HG02973 (cell line): ENCODE results near the gene FAM193A.
A peak's percentile ranks its signal among the peaks of the same experiment; 100 is the strongest.
"Not testable (repeated sequence)": the region's sequence is repeated elsewhere in the genome, so short reads cannot be mapped to it uniquely, and the experiment has no call there.

Experiments
- ATAC-seq: cut with Tn5 transposase; IDR thresholded peaks from one replicate; pipeline ENCODE4 v1.9.1; 2021; ENCODE audit warnings: moderate library complexity; ENCODE audit not compliant: unreplicated experiment

Gene FAM193A

DNA sequence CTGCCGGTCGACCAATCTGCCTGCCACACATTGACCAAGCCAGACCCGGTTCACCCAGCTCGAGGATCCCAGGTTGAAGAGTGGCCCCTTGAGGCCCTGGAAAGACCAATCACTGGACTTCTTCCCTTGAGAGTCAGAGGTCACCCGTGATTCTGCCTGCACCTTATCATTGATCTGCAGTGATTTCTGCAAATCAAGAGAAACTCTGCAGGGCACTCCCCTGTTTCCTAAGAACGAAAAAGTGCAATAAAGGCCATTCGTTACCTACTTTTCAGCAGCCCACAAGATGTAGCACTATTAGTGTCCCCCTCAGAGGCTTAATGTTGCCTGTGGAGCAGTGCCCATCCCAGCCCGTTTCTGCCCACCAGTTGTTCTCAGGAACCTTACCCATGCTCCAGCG is 22.3 kb upstream of the FAM193A start:
- ATAC-seq, result not testable (repeated sequence)

DNA sequence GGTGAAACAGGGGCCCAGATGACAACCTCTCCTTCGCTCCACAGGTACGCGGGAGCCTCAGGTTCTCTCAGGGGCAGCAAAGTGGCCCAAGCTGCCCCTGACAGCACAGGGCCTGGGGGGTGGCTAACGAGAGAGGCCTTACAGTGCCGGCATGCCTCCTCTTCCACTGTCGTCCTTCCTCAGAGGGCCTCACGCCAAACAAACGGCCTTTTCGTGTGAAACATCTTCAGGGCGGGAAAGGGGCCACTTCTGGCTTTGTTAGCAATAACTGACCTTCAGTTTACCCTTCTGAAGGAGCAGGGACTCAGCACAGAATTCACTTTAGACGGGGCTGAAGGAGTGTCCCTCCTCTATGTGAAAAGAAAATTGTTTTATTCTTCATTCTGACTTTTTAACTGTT is 21.5 kb upstream of the FAM193A start:
- ATAC-seq, result not testable (repeated sequence)

DNA sequence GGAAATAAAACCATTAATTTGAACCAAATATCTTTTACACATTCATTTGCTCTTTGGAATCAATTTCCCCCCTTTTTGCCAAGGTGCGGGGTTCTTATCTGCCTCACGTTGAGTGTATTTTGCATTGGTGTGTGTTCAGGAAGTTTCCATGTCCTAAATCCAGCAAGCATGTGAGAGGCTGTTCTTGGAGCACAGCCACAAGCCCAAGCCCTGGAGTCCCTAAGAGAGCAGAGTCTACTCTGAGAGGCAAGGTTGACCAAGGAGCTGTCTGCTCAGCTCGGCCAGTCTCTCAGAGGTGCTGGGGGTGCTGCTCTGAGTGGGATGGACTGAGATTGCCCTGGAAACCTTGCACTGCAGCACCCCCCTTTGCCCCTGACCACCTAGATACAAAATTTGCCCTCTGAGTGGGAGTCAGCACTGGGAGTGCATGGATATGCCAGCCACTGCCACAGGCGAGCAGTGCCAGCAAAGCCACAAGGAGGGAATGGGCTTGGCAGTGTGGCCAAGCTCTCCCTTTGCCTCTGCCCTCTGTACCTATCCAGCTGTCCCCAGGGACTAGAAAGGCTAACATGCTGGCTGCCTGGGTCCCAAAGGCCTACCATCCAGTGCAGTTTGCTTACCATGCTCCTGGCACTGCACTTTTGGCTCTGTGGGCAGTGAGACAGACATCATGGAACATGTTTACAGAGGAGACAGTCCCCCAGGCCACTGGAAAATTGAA is 20.5 kb upstream of the FAM193A start:
- ATAC-seq, result no peak

DNA sequence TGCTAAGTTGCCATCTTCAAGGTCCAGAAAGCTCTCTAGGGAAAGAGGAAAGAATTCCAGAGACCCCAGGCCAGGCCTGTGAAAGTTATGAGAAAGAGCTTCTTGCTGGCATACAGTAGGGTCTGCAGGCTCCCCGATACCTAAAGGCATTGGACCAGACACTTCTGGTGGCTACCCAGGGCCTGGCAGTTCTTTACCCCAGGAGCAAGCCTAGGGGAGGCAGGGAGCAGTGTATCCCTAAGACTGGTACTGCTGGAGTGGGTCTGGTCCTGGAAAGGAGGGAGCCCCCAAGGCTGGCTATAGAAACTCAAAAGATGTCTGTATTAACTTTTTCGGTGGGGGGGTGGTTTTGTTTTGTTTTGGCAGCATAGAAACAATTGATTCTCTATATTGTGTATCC is 19.8 kb upstream of the FAM193A start:
- ATAC-seq, result no peak

DNA sequence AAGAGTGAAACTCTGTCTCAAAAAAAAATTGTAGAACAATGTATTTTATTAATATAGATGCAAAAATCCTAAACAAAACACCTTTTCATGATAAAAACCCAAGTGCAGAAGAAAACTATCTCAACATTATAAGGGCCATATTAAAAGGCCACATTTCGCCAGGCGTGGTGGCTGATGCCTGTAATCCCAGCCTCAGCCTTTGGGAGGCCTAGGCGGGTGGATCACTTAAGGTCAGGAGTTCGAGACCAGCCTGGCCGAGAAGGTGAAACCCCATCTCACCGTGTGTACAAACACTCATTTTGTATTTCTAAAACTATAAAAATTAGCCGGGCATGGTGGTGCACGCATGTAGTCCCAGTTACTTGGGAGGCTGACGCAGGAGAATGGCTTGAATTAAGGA is 9.9 kb upstream of the FAM193A start:
- no peak for ATAC-seq

DNA sequence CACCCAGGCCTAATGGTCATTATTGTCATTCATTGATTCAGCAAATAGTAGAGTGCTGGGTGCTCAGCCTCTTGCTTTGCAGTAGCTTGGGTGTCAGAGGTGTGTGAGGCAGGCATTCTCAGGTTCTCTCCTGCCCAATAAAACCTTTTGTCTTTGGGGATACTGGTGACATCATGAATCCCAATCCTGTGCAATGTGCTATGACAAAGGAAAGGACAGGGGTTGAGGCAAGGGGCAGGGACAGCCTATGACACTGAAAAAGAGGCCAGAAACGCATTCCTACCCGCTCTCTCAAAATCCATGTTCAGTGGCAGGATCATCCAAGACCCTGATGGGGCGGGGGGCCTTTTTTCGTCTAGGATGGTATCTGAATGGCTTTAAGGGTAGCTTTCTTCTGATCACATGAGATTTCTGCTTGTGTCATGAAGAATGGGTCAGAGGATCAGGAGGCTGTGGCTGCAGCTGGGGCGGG is 1.5 kb upstream of the FAM193A start:
- no peak for ATAC-seq

DNA sequence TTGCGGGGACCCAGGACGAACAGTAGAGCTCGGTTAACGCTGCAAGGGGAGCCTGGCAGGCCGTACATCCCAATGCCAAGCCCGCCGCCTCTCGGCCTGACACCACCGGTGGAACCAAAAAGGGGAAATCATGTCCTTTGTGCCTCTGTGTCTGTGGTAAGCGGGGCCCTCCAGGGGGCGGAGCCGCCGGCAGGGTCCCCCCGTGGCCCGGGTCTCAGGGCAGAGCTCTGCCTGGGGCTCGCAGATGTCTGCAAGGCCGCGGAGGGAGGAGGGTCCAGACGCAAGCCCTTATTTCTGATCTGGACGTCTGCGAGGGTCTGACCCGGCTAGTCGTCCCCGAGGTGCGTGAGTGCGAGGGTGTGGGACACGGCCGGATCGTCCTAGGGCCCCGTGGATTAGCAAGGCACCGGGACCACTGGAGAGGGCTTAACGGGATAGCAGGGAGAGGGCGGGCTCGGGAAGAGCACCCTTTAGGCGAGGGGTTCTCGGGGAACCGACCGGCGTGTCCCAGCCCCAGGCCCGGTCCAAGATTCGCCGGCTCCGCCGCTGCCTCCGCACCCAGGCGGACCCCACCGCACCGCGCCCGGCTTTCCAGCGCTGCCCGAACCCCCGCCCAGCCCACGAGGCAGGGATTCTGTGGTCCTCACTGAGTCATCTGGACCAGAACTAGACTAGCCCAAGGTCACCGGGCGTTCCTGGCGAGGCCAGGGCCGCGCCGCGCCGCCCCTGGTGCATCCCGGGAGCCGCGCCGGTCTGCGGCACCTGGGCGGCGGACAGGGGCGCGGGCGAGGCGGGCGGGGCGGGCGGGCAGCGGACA is 863 bp upstream of the FAM193A start:
- peak; percentile 11 for ATAC-seq

DNA sequence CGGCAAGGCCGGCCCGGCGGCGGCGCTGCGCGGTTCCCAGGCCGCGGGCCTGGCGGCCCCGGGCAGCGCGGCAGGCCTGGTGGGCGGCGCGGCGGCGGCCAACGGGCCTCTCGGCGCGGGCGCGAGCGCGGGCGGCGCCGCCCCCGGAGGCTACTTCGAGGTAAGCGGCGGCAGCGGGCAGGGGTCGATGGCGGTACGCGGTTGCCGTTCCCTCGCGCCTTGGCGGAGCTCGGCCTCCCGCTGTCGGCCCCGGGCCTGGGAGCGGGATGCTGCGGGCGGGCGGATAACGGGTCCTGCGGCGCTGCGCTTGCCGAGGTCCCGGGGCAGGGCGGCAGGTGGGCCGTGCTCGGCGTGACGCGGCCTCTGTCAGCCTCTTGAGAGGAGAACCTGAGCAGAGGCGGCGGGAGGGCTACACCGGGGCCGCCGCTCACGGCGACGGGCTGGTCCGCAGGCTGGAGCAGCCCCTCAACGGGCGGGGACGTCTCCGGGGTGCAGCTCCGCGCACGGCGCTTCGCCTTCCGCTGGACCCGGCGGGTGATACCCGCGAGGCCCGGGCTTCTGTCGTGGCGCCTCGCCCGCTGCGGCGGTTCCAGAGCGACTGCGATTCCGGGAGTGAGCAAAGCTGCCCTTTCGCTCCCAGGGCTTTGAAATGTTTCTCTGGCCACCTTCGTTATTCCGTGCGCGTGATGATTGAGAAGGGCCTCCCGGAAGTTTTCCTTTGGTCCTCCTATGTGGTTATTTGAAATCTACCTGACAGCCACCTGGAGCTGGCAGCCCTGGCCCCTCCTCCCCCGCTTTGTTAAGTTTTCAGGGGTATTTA is 774 bp downstream of the FAM193A start:
- peak; percentile 25 for ATAC-seq

DNA sequence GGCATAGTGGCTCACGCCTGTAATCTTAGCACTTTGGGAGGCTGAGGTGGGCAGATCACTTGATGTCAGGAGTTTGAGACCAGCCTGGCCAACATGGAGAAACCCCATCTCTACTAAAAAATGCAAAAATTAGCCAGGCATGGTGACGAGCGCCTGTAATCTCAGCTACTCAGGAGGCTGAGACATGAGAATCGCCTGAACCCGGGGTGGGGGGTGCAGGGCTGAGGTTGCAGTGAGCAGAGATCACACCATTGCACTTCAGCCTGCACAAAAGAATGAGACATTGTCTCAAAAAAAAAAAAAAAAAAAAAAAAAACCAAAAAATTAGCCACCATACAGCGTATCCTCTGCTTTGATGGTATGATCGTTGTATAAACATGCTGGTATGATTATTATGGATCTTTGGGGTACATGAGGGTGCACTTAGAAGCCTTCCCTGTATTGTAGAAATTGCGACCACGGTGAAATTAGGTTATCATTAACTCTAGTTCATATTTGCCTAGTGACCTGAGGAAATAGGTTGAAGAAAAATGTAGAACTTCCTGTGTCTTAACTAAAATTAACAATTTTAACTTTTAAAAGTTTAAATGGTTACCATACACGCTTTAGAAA is 7.2 kb downstream of the FAM193A start:
- ATAC-seq, result not testable (repeated sequence)

DNA sequence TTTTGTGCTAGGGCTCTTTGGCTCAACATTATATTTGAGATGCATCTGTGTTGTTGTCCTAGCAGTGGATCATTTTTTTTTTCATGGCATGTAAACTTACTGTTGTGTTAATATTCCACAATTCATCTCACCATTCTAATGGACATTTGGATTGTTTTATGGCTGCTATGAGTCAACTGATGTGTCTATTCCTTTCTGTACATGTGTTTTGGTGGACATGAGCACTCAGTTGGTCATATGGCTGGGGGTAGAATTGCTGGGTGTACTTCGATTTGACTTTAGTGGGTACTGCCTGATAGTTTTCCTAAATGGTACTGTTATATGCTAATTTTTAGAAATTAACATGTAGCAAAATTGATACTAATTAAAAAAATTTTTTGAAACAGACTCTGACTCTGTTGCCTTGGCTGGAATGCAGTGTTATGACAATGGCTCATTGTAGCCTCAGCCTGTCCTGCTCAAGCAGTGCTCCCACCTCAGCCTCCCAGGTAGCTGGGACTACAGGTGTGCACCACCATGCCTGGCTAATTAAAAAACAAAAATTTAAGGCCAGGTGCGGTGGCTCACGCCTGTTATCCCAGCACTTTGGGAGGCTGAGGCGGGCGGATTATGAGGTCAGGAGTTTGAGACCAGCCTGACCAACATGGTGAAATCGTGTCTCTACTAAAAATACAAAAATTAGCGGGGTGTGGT is 9.0 kb downstream of the FAM193A start:
- no peak for ATAC-seq

DNA sequence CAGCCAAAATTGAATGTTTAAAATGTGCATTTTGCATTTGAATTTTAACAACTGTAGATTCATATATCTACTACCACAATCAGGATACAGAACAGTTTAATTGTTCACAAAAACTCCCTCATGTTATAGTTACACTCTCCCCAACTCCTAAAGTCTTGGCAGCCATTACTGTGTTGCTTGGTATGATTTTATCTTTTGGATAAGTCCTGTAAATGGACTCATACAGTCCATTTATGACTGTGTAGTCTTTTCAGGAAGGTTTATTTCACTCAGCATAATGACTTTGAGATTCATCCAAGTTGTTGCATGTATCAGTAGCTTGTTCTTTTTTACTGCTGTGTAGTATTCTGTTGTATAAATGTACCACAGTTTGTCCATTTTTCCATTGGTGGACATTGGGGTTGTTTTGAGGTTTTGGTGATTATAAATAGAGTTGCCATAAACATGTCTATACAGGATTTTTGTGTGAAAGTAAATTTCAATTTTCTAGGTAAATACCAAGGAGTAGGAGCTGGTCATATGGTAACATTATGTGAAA is 9.9 kb downstream of the FAM193A start:
- no peak for ATAC-seq

DNA sequence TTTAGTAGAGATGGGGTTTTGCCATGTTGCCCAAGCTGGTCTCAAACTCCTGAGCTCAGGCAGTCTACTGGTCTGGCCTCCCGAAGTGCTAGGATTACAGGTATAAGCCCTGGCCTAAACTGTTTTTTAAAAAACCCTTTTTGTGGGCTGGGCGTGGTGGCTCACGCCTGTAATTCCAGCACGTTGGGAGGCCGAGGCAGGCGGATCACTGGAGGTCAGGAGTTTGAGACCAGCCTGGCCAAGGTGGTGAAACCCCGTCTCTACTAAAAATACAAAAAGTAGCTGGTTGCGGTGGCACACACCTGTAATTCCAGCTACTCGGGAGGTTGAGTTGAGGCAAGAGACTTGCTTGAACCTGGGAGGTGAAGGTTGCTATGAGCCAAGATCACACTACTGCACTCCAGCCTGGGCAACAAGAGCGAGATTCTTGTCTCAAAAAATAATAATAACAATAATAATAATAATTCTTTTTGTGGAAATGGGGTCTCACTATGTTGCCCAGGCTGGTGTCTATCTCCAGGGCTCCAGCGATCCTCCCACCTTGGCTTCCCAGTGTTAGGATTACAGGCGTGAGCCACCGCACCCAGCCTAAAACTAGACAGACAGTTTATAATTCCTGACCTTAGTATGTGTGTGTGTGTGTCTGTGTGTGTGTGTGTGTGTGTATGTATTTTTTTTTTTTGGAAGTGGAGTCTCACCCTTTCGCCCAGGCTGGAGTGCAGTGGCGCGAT is 10.7 kb downstream of the FAM193A start:
- not testable (repeated sequence) for ATAC-seq

DNA sequence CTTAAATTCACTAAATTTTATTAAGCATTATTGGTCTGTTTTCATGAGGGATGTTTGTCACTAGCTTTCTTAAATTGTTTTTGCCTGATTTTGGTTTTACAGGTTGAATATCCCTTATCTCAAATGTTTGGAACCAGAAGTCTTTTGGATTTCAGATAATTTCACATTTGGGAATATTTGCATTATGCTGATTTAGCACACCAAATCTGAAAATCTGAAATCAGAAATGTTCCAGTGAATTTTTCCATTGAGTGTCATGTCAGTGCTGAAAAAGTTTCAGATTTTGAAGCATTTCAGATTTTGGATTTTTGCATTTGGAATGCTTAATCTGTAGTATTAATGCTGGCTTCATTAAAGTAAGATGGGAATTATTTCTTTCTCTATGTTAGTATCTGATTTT is 14.7 kb downstream of the FAM193A start:
- no peak for ATAC-seq

DNA sequence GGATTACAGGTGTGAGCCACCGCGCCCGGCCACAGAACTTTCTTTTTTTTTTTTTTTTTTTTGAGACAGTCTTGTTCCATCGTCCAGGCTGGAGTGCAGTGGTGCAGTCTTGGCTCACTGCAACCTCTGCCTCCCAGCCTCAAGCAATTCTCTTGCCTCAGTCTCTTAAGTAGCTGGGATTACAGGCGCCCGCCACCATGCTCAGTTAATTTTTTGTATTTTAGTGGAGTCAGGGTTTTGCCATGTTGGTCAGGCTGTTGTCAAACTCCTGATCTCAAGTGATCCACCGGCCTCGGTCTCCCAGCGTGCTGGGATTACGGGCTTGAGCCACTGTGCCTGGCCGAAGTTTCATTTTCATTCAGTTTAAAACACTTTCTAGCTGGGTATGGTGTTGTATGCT is 16.4 kb downstream of the FAM193A start:
- no peak for ATAC-seq

DNA sequence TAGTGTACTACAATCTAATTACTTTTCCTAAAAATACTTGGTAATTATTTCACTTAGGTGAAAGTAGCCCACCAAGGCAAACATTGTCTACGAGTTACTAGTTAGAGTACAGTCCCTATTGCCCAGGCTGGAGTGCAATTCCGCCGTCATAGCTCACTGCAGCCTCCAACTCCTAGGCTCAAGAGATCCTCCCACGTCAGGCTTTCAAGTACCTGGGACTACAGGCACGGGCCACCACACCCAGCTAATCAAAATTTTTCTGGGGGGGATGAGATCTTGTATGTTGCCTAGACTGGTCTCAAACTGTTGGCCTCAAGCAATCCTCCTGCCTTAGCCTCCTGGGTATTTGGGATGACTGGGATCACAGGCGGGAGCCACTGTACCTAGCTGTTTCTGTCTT is 21.9 kb downstream of the FAM193A start:
- ATAC-seq, result no peak

DNA sequence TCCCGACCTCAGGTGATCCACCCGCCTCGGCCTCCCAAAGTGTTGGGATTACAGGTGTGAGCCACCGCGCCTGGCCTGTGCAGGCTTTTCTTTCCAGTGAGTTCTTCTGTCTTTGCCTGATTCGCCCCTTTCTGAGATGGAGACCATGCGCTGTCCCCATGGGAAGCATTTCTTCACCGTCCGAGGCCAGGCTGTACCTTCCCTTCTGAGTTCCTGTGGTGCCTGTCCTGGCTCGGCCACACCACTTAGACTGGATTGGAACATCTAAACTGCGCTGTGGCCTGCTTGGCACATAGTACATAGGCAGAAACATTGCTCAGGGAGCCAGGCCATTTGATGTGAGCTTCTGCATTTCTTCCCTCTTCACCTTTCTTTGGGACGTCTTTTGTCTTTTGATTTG is 23.7 kb downstream of the FAM193A start:
- no peak for ATAC-seq

DNA sequence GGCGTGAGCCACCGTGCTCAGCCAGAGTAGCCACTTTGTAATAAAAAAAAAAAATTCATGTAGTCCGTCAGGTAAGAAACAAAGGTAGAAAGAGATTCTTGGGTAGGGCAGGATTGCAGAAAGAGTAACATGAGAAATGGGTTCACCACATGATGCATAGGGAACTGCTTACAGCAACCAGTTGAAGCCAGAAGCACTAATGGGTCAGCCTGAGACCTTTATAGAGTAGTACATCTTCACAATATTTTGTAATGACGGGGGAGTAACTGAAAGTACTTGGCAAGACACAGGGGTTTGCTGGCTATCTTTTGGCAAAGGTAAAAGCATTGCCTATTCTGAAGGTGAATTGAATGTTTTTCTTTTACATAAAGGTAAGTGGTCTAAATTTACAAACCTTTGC is 29.1 kb downstream of the FAM193A start:
- no peak for ATAC-seq

DNA sequence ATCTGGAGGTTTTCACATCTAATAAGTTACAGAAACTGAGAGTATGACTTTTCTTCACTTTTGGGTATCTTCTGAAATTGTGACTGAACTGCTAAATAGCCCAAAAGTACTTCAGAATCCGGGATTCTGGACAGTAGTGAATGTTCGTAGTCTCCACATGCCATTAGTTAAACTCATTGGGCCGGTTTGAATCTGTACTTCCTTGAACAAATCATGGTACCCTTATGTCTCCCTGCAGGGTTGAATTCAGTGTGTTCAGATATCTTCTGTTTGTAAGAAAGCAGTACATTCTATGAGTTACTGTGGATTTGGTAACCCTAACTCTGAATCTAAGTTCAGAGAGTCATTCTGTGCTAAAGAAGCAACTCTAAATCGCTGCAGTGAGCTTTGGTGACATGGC is 33.6 kb downstream of the FAM193A start:
- no peak for ATAC-seq

DNA sequence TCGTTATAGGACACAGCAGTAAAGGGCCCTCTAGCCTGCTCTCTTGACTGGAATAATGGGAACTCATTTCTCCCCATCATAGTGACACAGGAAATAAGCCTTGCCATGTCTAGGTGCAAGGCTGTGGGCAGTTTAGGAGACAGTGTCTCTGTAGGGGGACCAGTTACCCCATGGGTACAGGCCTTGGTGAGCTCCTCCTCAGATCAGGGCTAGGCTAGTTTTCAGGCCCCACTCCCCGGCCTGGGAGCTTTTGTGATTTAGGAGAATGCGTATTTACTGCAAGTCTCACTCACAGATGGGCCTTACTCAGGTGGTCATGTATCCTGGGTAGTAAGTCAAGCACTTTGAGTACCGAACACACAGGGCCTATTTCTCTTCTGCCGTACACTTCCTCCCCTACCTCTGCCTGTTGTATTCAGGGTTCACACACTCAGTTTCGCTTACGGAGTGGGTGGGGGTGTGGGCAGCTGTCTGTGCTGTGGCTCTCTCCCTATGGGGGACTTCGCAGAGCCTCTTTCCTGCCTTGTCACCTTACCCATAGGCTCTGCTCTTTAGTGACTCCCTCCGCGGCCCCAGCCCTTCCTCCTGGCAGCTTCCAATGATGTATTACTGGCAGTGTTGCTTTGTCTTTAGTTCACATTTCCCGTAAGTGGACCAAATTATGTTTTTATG is 34.2 kb downstream of the FAM193A start:
- no peak for ATAC-seq
